Kidney capillary endothelial cell (primary cell): ENCODE results near the gene NKTR.

ENCODE experiments used
- DNase-seq: peaks from one replicate; pipeline ENCODE4 v3.0.0-alpha.2; 2018; ENCODE audit warnings: low spot score

NKTR gene

DNA sequence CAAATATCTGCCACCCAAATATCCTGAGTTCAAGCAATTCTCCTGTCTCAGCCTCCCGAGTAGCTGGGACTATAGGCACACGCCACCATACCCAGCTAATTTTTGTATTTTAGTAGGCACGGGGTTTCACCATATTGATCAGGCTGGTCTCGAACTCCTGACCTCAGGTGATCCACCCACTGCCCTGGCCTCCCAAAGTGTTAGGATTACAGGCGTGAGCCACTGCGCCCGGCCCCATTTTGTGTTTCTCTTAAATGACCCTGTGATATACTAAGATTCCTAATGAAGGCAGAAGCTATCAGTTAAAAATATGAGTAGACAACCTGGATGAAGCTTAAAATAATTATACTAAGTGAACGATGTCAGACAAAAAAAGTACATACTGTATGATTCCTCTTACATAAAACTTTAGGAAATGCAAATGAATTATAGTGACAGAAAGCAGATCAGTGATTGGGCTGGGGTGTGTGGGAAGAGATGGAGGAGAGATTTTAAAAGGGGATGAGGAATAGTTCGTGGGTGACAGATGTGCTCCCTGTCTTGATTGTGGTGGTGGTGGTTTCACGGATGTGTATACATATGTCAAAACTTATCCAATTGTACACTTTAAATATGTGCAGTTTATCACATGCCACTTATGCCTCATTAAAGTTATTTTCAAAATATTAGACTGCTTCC lies 81.0 kb downstream of the NKTR start:
- no peak for DNase-seq

DNA sequence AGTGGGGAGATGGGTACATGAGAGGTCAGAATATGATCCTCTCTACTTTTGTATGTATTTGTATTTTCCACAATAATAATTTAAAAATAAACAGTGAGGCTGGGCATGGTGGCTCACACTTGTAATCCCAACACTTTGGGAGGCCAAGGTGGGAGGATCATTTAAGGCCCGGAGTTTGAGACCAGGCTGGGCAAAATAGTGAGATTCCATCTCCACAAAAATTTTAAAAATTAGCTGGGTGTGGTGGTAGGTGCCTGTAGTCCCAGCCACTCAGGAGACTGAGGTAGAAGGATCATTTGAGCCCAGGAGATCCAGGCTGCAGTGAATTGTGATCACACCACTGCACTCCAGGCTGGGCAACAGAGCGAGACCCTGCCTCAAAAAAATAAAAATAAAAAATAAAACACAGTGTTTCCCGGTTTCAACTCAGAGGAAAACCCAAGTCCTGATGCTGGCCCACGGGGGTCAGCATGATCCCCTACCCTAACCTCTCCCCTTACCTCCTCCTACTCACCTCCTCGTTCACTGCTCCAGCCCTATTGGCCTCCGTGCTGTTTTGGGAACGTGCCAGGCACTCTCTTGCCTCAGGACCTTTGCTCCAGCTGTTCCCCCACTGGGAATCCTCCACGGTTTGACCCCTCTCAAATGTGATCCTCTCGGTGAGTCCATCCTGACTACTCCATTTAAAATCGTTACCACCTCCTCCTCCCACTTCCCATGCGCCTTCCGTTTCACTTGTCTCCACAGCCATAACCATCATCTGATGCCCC lies 82.0 kb downstream of the NKTR start:
- no peak for DNase-seq

DNA sequence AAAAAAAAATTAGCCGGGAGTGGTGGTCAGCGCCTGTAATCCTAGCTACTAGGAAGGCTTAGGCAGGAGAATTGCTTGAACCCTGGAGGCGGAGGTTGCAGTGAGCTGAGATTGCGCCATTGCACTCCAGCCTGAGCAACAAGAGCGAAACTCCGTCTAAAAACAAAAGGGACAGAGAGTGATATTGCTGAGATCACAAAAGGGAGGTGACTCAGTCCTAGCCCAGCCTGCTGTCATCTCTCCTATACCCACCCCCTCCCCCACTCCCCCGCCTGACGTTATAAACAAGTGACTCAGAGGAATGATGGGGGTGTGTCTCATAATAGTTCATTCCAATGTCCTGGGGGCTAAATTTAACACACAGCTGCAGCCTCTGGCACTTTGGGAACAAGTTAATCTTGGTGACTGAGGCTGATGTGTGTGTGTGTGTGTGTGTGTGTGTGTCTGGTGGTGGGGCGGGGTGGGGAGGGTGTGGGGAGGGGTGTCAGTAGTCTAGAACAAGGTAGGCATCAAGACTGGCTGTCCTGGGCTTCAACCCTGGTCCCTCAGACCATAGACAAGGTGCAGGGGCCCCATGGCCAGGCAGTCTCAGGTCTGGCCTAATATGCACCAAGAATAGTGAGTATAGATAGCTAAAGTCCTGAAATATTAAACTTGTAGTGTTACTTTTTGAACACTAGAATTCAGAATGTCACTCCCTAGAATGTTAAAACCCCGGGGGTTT lies 83.6 kb downstream of the NKTR start:
- DNase-seq = peak; percentile 86

DNA sequence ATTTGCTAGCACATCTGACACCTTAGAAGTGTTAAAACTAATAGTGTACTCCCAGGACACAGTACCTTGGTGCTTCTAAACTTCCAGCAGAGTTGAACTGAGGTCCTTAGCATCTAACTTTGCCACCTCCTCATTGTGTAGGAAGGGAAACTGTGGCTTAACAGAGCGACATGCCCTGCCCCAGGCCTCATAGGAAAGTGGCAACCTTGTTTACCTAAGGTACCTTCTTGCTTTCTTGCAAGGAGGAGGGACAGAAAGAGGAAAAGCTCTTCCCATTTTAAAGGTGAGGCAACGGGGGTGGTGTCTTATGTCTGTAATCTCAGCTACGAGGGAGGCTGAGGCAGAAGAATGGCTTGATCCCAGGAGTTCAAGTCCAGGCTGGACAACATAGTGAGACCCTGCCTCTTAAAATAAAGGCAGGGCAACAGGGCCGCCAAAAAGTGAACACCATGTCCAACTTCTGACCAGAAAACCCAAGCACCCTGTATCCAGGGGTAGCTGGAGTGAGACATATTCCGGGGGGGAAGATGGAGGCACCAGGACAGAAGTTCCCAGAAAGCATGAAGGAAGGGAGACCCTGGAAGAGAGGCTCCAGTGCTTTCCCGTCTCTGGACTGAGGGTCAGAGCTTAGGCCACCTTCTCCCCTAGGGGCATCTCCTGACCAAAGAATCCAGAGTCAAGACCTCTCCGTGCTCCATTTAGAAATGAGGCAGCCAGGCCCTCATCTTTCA lies 84.3 kb downstream of the NKTR start:
- DNase-seq = no peak

DNA sequence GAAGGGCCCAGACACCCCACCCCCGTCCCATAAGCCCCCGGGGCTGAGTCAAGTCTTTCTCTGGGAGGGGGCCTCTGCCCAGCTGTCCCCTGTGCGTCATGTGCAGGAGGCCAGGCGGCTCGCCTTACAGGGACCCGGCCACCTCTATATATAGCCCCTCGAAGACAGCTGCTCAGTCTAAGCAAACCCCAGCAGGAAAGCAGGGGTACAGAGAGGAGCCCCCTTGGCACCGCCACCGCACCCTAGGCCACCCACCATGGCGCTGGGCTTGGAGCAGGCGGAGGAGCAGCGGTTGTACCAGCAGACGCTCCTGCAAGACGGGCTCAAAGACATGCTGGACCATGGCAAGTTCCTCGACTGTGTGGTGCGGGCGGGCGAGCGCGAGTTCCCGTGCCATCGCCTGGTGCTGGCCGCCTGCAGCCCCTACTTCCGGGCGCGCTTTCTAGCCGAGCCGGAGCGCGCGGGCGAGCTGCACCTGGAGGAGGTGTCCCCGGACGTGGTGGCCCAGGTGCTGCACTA lies 84.9 kb downstream of the NKTR start, which contains the start of gene KLHL40:
Gene KLHL40 (plus strand): TSS at position 175 of the 519 bp plus-strand sequence. CDS start 82 bp downstream, at position 257.
- no peak for DNase-seq

DNA sequence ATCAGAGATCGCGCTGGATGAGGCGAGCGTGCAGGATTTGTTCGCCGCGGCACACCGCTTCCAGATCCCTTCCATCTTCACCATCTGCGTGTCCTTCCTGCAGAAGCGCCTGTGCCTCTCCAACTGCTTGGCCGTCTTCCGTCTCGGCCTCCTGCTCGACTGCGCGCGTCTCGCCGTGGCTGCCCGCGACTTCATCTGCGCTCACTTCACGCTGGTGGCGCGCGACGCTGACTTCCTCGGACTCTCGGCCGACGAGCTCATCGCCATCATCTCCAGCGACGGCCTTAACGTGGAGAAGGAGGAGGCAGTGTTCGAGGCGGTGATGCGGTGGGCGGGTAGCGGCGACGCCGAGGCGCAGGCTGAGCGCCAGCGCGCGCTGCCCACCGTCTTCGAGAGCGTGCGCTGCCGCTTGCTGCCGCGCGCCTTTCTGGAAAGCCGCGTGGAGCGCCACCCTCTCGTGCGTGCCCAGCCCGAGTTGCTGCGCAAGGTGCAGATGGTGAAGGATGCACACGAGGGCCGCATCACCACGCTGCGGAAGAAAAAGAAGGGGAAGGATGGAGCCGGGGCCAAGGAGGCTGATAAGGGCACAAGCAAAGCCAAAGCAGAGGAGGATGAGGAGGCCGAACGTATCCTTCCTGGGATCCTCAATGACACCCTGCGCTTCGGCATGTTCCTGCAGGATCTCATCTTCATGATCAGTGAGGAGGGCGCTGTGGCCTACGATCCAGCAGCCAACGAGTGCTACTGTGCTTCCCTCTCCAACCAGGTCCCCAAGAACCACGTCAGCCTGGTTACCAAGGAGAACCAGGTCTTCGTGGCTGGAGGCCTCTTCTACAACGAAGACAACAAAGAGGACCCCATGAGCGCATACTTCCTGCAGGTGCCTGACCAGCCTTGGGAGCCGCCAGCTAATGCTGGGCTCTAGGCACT lies 85.7 kb downstream of the NKTR start:
- no peak for DNase-seq

DNA sequence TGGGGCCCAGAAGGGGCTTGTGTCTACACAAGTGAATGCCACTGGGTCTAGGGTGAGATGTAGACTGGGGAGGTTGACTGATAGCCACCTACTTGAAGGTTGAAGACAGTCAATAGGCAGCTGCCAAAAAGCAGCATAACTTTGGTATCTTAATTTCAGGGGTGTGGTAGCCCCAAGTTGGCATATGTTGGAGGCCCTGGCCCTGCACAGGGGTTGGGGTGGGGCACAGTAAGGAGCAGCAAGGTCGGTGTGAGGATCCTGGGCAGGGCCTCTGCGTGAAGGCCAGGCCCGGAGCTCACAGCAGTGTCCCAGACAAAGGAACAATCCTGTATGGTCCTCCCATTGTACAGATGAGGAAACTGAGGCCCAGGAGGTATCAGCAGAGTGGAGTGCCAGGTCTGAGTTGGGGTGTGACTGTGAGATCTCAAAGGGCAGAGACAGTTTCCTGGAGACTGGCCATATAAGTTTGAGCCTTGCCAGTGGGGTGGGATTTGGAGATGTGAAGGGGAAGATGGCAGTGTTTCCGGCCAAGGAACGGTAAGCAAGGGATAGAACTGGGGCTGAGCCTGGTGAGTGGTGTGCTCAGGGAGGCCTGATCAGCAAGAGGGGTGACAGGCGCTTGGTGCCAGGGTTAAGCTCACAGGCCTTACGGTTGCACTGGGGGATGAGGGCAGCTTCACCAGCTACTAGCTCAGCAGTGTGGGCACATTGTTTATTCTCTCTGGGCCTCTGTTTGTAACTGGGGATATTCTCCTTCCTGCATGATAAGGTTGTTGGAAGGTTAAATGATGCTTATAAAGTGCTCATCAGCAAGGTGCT lies 86.6 kb downstream of the NKTR start:
- DNase-seq = no peak

DNA sequence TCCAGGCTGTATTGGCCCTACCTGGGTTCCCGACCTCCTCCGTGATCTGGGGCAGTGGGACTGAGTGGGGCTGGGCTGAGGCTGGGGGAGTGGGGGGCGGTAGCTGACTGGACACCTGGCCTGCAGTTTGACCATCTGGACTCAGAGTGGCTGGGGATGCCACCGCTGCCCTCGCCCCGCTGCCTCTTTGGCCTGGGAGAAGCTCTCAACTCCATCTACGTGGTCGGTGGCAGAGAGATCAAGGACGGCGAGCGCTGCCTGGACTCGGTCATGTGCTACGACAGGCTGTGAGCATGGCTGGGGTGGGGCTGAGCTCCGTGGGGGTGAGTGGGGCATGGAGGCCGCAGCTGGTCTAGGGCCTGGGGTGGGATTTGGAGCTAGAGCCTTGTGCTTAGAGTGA lies 87.5 kb downstream of the NKTR start:
- no peak for DNase-seq

DNA sequence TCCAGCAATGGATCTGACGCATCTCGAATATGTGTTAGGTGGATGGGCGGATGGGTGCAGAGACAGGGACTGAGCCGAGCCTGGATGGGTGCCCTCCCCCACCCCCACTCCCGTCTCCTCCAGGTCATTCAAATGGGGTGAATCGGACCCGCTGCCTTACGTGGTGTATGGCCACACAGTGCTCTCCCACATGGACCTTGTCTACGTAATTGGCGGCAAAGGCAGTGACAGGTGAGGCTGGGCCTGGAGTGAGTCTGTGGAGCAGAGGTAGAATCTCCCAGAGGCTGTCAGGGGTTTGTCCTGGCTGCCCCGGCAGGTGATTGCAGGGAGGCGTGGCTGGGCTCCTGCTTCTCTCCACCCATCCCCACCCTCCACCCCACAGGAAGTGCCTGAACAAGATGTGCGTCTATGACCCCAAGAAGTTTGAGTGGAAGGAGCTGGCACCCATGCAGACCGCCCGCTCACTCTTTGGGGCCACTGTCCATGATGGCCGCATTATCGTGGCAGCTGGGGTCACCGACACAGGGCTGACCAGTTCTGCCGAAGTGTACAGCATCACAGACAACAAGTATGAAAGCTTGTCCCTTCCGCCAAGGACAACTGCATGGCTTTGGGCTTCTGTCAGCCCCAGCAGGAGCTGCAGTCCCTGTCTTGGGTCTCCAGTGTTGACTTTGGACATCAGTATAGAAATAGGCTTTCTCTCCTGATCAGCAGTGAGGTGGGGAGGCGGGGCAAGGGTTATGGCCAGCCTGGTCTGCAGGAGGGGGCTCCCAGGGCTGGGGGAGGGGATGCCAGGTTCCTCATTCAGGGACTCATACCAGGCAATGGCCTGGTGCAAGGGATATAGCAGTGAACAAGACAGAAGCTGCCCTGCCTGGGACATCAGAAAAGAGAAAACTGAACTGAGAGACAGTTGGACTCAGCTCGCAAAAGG lies 88.3 kb downstream of the NKTR start:
- DNase-seq = no peak

DNA sequence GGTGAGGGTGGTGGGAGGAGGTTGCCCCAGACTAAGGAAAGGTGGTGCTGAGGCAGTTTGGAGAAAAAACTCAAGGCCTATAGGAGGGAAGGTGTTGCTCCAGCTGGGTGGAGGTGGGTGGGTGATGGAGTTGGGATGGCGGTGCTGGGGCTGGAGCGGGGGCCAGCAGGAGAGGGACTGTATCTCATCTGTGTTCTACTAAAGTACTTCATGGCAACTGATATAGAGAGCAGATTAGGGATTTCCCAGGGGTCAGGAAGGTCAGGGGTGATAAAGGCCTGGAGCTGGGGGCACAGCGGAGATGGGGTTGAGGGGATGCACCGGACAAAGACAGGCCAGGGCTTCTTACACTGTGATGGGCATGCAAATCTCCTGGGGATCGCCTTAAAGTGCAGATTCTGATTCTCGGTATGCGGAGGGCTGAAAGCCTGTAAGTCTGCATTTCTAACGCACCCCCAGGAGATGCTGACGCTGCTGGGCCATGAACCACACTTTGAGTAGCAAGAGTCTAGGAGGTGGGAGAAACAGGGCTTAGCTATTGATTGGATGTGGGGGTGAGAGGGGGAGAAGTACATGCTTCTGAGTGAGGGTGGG lies 89.0 kb downstream of the NKTR start:
- no peak for DNase-seq

DNA sequence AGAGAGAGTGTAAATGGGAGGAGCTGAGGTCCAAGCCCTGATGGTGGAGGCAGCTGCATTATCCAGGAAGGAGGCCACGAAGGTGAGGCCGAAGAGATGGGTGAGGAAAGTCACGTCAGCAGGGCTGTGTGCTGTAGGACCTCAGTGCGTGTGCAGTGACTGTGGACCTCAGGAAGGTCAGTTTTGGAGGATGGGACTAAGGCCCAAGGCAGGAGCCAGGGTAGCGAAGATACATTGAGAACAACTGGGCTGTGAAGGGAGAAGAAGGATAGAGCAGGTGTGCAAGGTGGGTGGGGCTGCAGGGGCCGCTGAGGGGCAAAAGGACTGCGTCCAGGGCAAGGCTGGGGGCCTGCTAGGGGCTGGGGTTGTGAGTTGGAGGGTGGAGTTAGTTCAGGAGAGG lies 89.7 kb downstream of the NKTR start:
- no peak for DNase-seq

DNA sequence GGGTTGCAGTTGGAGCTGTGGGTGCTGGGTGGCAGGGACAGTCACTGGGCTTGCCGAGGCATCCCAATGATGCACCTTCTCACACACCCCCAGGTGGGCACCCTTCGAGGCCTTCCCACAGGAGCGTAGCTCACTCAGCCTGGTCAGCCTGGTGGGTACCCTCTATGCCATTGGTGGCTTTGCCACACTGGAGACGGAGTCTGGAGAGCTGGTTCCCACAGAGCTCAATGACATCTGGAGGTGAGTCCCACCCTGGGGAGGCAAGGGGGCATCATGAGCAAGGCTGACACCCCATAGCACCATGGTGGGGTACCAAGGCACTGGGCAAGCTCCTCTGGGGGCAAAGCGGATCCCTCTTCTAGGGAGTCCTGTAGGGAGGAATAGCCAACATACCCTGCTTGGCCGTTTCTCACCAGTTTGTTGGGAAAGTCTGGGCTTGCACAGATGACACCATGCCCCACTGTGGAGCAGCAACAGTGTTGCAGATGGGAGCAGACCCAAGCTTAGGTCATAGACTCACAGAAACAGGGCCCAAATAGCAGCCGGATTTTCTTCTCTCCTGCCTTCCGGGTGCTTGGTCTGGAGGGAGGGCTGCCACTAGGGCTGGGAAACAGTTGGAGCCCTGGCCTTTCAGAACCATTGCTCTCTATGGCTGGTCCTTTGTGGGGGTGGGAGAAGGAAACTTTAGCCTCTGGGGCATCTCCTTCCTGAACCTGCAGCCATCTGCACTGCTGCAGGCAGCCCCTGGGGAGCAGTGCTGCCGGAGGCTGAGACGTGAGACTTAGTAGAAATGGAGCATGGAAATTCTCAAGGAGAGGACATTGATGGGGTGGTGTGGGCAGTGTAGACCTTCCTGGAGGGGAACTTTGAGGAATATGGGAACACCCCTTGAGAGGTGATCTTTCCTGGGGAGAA lies 90.5 kb downstream of the NKTR start:
- DNase-seq = no peak

DNA sequence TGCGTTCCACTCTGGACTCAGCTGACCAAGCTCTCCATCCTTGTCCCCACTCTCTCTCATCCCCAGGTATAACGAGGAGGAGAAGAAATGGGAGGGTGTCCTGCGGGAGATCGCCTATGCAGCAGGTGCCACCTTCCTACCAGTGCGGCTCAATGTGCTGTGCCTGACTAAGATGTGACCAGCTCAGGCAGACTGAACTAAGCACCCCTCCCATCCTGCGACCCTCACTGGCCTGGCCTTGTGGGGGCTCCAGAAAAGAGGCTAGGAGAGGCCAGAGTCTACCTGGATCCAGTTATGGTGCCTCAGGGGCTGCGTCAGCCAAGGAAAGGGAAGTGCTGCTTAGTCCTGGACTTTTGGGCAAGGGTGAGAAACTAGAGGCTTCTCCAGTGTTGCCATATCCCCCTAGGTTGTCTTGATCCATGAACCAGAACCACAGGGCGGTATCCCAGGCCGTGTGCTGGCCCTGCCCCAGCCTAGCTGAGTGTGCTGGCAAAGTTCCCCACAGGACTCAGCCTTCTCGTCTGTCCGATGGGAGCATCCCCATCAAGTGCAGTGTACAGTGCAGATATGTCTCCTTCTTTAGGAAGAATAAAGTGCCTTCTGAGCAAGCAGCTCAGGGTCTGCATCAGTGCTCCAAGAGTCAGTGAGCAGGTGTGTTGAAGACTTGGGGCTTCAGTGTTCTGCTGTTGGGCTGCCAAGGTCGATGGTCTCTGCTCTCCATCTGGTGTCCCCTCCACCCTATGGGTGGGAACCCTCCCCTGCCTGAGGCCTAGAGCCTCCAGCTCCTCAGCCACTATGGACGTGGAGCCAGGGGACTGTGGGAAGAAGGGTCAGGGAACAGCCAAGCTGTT lies 91.6 kb downstream of the NKTR start:
- no peak for DNase-seq

DNA sequence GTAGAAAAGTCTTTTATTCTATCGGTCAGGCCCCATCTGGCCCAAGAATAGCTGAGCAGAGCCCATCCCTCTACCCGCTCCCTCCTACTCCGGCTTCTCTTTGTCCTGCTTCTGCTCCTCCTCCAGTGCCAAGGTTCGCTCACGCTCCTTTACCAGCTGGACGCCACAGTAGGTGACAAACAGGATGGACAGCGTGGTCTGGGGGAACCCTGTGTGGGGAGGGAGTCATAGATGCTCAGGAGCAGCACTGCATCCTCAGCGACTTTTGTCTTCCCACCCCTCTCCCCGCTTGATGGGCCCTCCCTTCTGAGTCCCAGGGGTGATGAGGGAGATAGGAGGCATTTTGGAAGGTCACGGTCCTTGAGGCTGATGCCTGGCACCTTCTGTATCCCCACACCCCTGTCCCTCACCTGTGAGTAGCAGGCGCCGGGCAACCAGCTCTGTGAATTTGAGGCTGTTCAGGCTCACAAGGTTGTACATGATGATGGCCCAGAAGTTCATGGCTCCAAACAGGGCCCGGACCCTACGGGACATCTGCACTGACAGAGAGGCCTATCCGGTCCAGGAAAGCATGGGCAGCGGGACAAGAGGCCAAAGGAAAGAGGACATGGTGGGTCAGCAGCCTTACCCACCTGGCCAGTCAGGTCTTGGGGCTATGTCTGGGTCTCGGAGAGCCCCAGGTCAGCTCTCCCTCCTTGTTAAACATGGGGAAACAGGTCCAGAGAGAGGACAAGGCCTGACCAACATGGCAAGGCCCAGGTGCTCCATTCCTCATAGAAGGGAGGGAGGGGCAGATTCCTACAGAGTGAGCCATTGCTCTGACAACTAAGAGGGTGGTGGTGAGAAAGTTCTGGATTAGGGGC lies 92.4 kb downstream of the NKTR start:
- DNase-seq = no peak

DNA sequence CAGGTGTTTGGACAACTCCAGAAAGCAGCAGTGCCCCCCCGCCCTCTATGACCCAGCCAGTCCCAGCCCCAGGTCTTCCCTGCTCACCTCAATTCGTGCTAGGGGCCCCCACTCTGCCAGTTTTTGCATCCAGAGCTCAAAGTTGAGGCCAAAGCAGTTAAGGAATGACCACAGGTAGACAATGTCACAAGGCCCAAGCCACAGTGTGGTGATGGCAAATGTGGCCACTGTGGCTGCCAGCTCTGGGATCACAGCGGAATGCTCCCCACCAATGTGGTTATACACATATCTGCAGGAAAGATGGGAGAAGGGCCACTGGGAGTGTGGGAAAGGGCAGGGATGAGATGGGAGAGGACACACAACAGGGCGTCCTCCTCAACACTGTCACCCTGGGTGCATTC lies 93.0 kb downstream of the NKTR start:
- DNase-seq = no peak

DNA sequence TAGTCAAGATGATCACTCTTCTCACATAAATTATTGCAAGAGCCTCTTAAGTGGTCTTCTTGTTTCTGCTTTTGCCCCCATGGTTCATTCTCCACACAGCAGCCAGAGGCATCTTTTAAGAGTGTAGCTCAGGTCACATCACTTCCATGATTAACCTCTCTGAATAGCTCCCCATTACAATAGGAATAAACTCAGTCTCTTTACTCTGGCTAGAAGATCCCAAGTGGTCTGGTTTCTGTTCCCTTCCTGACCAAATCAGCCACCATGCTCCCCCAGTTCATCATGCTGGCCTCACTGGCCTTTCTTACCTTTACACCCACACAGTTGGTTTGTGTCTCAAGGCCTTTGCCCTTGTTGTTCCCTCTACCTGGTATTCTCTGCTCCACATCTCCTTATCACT lies 93.9 kb downstream of the NKTR start:
- no peak for DNase-seq
